ENCODE data around the gene NR1I3.

Gene NR1I3

GRCh38 chr1:161216945-161217712 is 20.9 kb downstream of the NR1I3 start:
- DNase-seq: no peak

GRCh38 chr1:161215076-161215475 is 22.9 kb downstream of the NR1I3 start, which contains the start of gene FCER1G:
FCER1G (plus strand) TSS chr1:161215295; CDS start chr1:161215322, 27 bp downstream.
- no peak for DNase-seq

- no peak for DNase-seq
Observed at GRCh38 chr1:161214369-161214768, 23.6 kb downstream of the NR1I3 start.

GRCh38 chr1:161209790-161210409 is 28.1 kb downstream of the NR1I3 start:
- peak; percentile 78 for DNase-seq

- no peak for DNase-seq
Observed at GRCh38 chr1:161207173-161207572, 30.8 kb downstream of the NR1I3 start.

- DNase-seq: no peak
Observed at GRCh38 chr1:161206411-161207140, 31.4 kb downstream of the NR1I3 start.

- peak; percentile 100 for DNase-seq
Observed at GRCh38 chr1:161201836-161202712, 35.9 kb downstream of the NR1I3 start, which contains the start of gene NDUFS2. NDUFS2 (plus strand) TSS chr1:161202367; CDS start chr1:161202386, 19 bp downstream.

GRCh38 chr1:161200992-161201835 is 36.8 kb downstream of the NR1I3 start:
- no peak for DNase-seq

- DNase-seq: no peak
Observed at GRCh38 chr1:161200421-161200991, 37.5 kb downstream of the NR1I3 start.

GRCh38 chr1:161199506-161200139 is 38.4 kb downstream of the NR1I3 start:
- peak; percentile 47 for DNase-seq

GRCh38 chr1:161198897-161199431 is 39.0 kb downstream of the NR1I3 start, which contains the start of gene ADAMTS4:
ADAMTS4 (minus strand) TSS chr1:161199054; CDS start chr1:161198627, 427 bp downstream.
- peak; percentile 59 for DNase-seq

- DNase-seq: peak; percentile 82
Observed at GRCh38 chr1:161198194-161198896, 39.7 kb downstream of the NR1I3 start.

- no peak for DNase-seq
Observed at GRCh38 chr1:161197560-161198193, 40.3 kb downstream of the NR1I3 start.

GRCh38 chr1:161196521-161197451 is 41.2 kb downstream of the NR1I3 start:
- no peak for DNase-seq

- no peak for DNase-seq
Observed at GRCh38 chr1:161196111-161196510, 41.9 kb downstream of the NR1I3 start.

GRCh38 chr1:161195171-161195570 is 42.8 kb downstream of the NR1I3 start:
- DNase-seq: no peak

GRCh38 chr1:161193561-161194235 is 44.3 kb downstream of the NR1I3 start:
- no peak for DNase-seq

Data from NCI-H526 treated with DMSO at 0.1 percent for 48 hours (cell line).